ENCODE measurements around the gene GNB1. TPM values are rescaled to one million over a fixed set of nuclear protein-coding genes. Genes with fewer than 3 reads are reported as not detected.

GNB1 gene
- polyA plus RNA-seq, 1 experiment, result 400 TPM

- H3K27ac ChIP-seq (ENCODE audit: low read depth, low read length), result no peak overlapping the region
- CTCF ChIA-PET, result no interaction called here
- POLR2A ChIA-PET, result no interaction called here
- DNase-seq (ENCODE audit: low read depth, low spot score), result no peak
- no peaks in the 10 kb centered on the region for H3K27me3 ChIP-seq (ENCODE audit: control insufficient read depth, insufficient read depth, low read length)
- no peak overlapping the region for H3K4me3 ChIP-seq (ENCODE audit: low read depth, low read length)
- no peak for TF ChIP-seq CTCF (IDR thresholded peaks at IDR 0.05; ENCODE audit: low read depth, low read length)
- peaks cover 3% of the 10 kb centered on the region for H3K9me3 ChIP-seq (ENCODE audit: control insufficient read depth, insufficient read depth, low read length)
Observed at GRCh38 chr1:1770102-1770501, 120.8 kb downstream of the GNB1 start.

- Histone ChIP-seq H3K27me3 (ENCODE audit: control insufficient read depth, insufficient read depth, low read length) (no peaks in the 10 kb centered on the region), H3K9me3 (ENCODE audit: control insufficient read depth, insufficient read depth, low read length) (peaks cover 3% of the 10 kb centered on the region; the same call in 1 of the 2 replicates), H3K4me3 (ENCODE audit: low read depth, low read length) (no peak overlapping the region), H3K27ac (ENCODE audit: low read depth, low read length) (no peak overlapping the region)
- no peak for TF ChIP-seq CTCF (IDR thresholded peaks at IDR 0.05; ENCODE audit: low read depth, low read length)
- POLR2A ChIA-PET, result no interaction called here
- CTCF ChIA-PET, result interaction anchor here (0.5 kb wide), 1 partner anchor 164 kb away, joined by 3 read pairs; no protein-coding TSS in a partner anchor
- no peak for DNase-seq (ENCODE audit: low read depth, low spot score)
Observed at GRCh38 chr1:1768249-1768992, 122.5 kb downstream of the GNB1 start.

GRCh38 chr1:1764876-1765470 lies 125.9 kb downstream of the GNB1 start:
- ChIA-PET POLR2A (no interaction called here), CTCF (interaction anchor here (1.9 kb wide), 1 partner anchor 141 kb away, joined by 6 read pairs; no protein-coding TSS in a partner anchor)
- TF ChIP-seq CTCF (IDR thresholded peaks at IDR 0.05; ENCODE audit: low read depth, low read length), result no peak
- Histone ChIP-seq H3K9me3 (ENCODE audit: control insufficient read depth, insufficient read depth, low read length) (no peaks in the 10 kb centered on the region), H3K27me3 (ENCODE audit: control insufficient read depth, insufficient read depth, low read length) (no peaks in the 10 kb centered on the region), H3K27ac (ENCODE audit: low read depth, low read length) (no peak overlapping the region), H3K4me3 (ENCODE audit: low read depth, low read length) (no peak overlapping the region)
- no peak for DNase-seq (ENCODE audit: low read depth, low spot score)

- no peak overlapping the region for H3K27ac ChIP-seq (ENCODE audit: low read depth, low read length)
- POLR2A ChIA-PET, result no interaction called here
- DNase-seq (ENCODE audit: low read depth, low spot score), result no peak
Observed at GRCh38 chr1:1763657-1764621, 126.9 kb downstream of the GNB1 start.

More at GRCh38 chr1:1763657-1764621, 126.9 kb downstream of the GNB1 start:
- H3K27me3 ChIP-seq (ENCODE audit: control insufficient read depth, insufficient read depth, low read length), result no peaks in the 10 kb centered on the region
- H3K4me3 ChIP-seq (ENCODE audit: low read depth, low read length), result no peak overlapping the region
- H3K9me3 ChIP-seq (ENCODE audit: control insufficient read depth, insufficient read depth, low read length), result no peaks in the 10 kb centered on the region
- TF ChIP-seq CTCF (IDR thresholded peaks at IDR 0.05; ENCODE audit: low read depth, low read length), result no peak
- CTCF ChIA-PET, result no interaction called here

Measured in AG04450 (cell line).